T-helper 9 cell (primary cell): ENCODE results near the gene ADD1.
"Not testable (repeated sequence)": the region's sequence is repeated elsewhere in the genome, so short reads cannot be mapped to it uniquely, and the experiment has no call there.

Source experiments
- DNase-seq: peaks from one replicate; pipeline ENCODE4 v3.0.0-alpha.2; 2020

The ADD1 gene

GRCh38 chr4:2936773-2937145, 93.1 kb downstream of the ADD1 start:
- no peak for DNase-seq

GRCh38 chr4:2937146-2937857, 93.7 kb downstream of the ADD1 start:
- no peak for DNase-seq

- no peak for DNase-seq
These were observed 94.3 kb downstream of the ADD1 start for GRCh38 chr4:2937986-2938385.

GRCh38 chr4:2938411-2938810, 94.8 kb downstream of the ADD1 start:
- DNase-seq: not testable (repeated sequence)

GRCh38 chr4:2938906-2939305, 95.3 kb downstream of the ADD1 start:
- no peak for DNase-seq

GRCh38 chr4:2939383-2940243, 96.0 kb downstream of the ADD1 start:
- no peak for DNase-seq

- DNase-seq: no peak
These were observed 96.9 kb downstream of the ADD1 start for GRCh38 chr4:2940267-2941137.

- DNase-seq: no peak
These were observed 97.7 kb downstream of the ADD1 start for GRCh38 chr4:2941138-2942036.

GRCh38 chr4:2942037-2942531, 98.4 kb downstream of the ADD1 start:
- DNase-seq: no peak

- DNase-seq: no peak
These were observed 99.1 kb downstream of the ADD1 start for GRCh38 chr4:2942532-2943363.

- DNase-seq: no peak
These were observed 99.9 kb downstream of the ADD1 start for GRCh38 chr4:2943364-2944090.

- DNase-seq: no peak
These were observed 100.4 kb downstream of the ADD1 start for GRCh38 chr4:2944091-2944482.

- DNase-seq: no peak
These were observed 101.2 kb downstream of the ADD1 start for GRCh38 chr4:2944586-2945526.

- not testable (repeated sequence) for DNase-seq
These were observed 102.3 kb downstream of the ADD1 start for GRCh38 chr4:2945619-2946604.

GRCh38 chr4:2946812-2947600, 103.4 kb downstream of the ADD1 start:
- DNase-seq: no peak

GRCh38 chr4:2947926-2948325, 104.3 kb downstream of the ADD1 start:
- DNase-seq: no peak
